Renal cortical epithelial cell (primary cell): ENCODE results near the gene ZNF280D. TPM values are rescaled to one million over a fixed set of nuclear protein-coding genes. Genes with fewer than 3 reads are reported as not detected.

ENCODE experiments used
- DNase-seq: peaks from one replicate; pipeline ENCODE4 v3.0.0-alpha.2; 2011; ENCODE audit warnings: low read depth
- total RNA-seq: library from RNA; depleted of rRNA; stranded (reverse); fragments of >200 nt; gene quantifications from 2 replicates; pipeline ENCODE4 v1.2.3, GENCODE V29; 2014

Gene ZNF280D
- total RNA-seq, 1 donor from 2014 or later: 39.5 TPM

- DNase-seq: no peak
These were observed 19.7 kb upstream of the ZNF280D start for GRCh38 chr15:56752986-56753385.

- no peak for DNase-seq
These were observed 16.7 kb upstream of the ZNF280D start for GRCh38 chr15:56749982-56750381.

GRCh38 chr15:56744701-56745683 is 11.7 kb upstream of the ZNF280D start:
- no peak for DNase-seq

- no peak for DNase-seq
These were observed 8.2 kb upstream of the ZNF280D start for GRCh38 chr15:56741541-56741940.

- DNase-seq: no peak
These were observed 6.8 kb upstream of the ZNF280D start for GRCh38 chr15:56739964-56740640.

- no peak for DNase-seq
These were observed 6.2 kb upstream of the ZNF280D start for GRCh38 chr15:56739474-56739873.

GRCh38 chr15:56737791-56738190 is 4.5 kb upstream of the ZNF280D start:
- no peak for DNase-seq

- DNase-seq: no peak
These were observed 3.8 kb upstream of the ZNF280D start for GRCh38 chr15:56736881-56737707.

GRCh38 chr15:56736308-56736707 is 3.0 kb upstream of the ZNF280D start:
- peak; percentile 74 for DNase-seq

GRCh38 chr15:56735589-56735988 is 2.3 kb upstream of the ZNF280D start:
- DNase-seq: no peak

GRCh38 chr15:56734013-56734635 is 815 bp upstream of the ZNF280D start:
- DNase-seq: peak; percentile 33

- no peak for DNase-seq
These were observed 498 bp downstream of the ZNF280D start for GRCh38 chr15:56732886-56733135.

GRCh38 chr15:56732135-56732885 is 999 bp downstream of the ZNF280D start:
- DNase-seq: peak; percentile 62

- DNase-seq: no peak
These were observed 1.8 kb downstream of the ZNF280D start for GRCh38 chr15:56731548-56731947.

GRCh38 chr15:56729561-56729960 is 3.7 kb downstream of the ZNF280D start:
- no peak for DNase-seq

GRCh38 chr15:56725386-56725785 is 7.9 kb downstream of the ZNF280D start:
- no peak for DNase-seq

- no peak for DNase-seq
These were observed 9.1 kb downstream of the ZNF280D start for GRCh38 chr15:56724232-56724631.

- DNase-seq: no peak
These were observed 9.5 kb downstream of the ZNF280D start for GRCh38 chr15:56723787-56724186.

GRCh38 chr15:56719774-56720555 is 13.3 kb downstream of the ZNF280D start:
- DNase-seq: peak; percentile 15

- no peak for DNase-seq
These were observed 14.2 kb downstream of the ZNF280D start for GRCh38 chr15:56719021-56719612.
